ENCODE measurements around the gene BTBD3. TPM values are rescaled to one million over a fixed set of nuclear protein-coding genes. Genes with fewer than 3 reads are reported as not detected.
A peak's percentile ranks its signal among the peaks of the same experiment; 100 is the strongest.

The BTBD3 gene
- total and polyA plus RNA-seq, 2 donors from 2014 or later: 11.6 to 37.7 TPM

DNA sequence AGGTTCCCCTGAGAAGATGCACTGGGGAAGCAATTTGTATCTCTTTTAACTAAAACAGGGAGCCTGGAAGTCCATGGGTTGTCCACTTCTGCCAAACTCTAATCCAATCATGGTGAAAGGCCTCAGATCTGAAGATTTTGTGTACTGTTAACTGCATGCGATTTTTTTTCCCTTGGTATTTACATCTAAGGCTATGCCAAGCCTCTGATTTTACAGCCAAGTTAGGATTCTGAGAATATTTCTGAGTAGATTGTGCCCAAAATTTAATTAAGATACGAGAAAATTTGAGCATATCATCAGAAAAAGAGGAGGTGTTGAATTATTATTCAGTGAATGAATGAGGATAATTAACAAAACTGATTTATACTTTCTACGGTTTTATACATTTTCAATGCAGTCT lies 34.0 kb downstream of the BTBD3 start:
- Histone ChIP-seq H3K4me1 (ENCODE audit: control insufficient read depth in 2 of 3, insufficient read depth in 2 of 3, low read depth in 1 of 3, low read length in 3 of 3) (no peaks in the 10 kb centered on the region), H3K9ac (ENCODE audit: low read length in 3 of 3) (no peak overlapping the region), H3K27ac (ENCODE audit: low read depth in 2 of 2, low read length in 2 of 2) (no peak overlapping the region), H3K9me3 (ENCODE audit: control insufficient read depth in 2 of 3, insufficient read depth in 1 of 3, low read length in 3 of 3) (no peaks in the 10 kb centered on the region), H3K4me3 (ENCODE audit: low read length in 3 of 3) (no peak overlapping the region), H3K27me3 (ENCODE audit: control insufficient read depth, insufficient read depth, low read length) (no peaks in the 10 kb centered on the region), H3K36me3 (ENCODE audit: control insufficient read depth in 2 of 3, insufficient read depth in 3 of 3, low read length in 3 of 3) (no peaks in the 10 kb centered on the region)
- FAIRE-seq: no peak
- intact Hi-C loops (cut with DNase I): no loop called here
- TF ChIP-seq CTCF (IDR thresholded peaks at IDR 0.05; ENCODE audit: borderline replicate concordance, extremely low read depth, insufficient read depth): no peak
- no peak for DNase-seq

DNA sequence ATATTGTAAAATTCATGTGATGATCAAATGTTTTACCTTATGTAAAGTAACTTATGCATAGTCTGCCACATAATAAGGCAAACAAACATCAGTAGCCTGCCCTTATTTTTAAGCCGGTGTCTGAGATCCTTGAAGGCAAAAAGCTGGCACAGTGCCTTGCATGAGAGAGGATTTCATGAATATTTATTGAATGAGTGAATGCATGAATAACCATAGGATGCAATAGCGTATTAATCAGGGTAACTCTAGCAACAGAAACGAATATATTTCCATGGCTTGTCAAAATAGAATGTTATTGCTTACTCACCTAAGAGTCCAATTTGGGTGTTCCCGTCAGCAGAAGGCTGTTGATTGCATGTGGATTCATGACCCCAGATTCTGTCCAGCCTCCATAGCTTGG lies 34.9 kb downstream of the BTBD3 start:
- Histone ChIP-seq H3K4me1 (ENCODE audit: control insufficient read depth in 2 of 3, insufficient read depth in 2 of 3, low read depth in 1 of 3, low read length in 3 of 3) (no peaks in the 10 kb centered on the region), H3K9me3 (ENCODE audit: control insufficient read depth in 2 of 3, insufficient read depth in 1 of 3, low read length in 3 of 3) (no peaks in the 10 kb centered on the region), H3K4me3 (ENCODE audit: low read length in 3 of 3) (no peak overlapping the region), H3K27me3 (ENCODE audit: control insufficient read depth, insufficient read depth, low read length) (no peaks in the 10 kb centered on the region), H3K27ac (ENCODE audit: low read depth in 2 of 2, low read length in 2 of 2) (no peak overlapping the region), H3K36me3 (ENCODE audit: control insufficient read depth in 2 of 3, insufficient read depth in 3 of 3, low read length in 3 of 3) (no peaks in the 10 kb centered on the region), H3K9ac (ENCODE audit: low read length in 3 of 3) (no peak overlapping the region)
- DNase-seq: peak in 2 of 5 donors; percentile 34 to 57
- intact Hi-C loops (cut with DNase I): no loop called here
- no peak for FAIRE-seq
- no peak for TF ChIP-seq CTCF (IDR thresholded peaks at IDR 0.05; ENCODE audit: borderline replicate concordance, extremely low read depth, insufficient read depth)

GRCh38 chr20:11957911-11958310 lies 40.2 kb downstream of the BTBD3 start:
- Histone ChIP-seq H3K27ac (ENCODE audit: low read depth in 2 of 2, low read length in 2 of 2) (no peak overlapping the region), H3K27me3 (ENCODE audit: control insufficient read depth, insufficient read depth, low read length) (no peaks in the 10 kb centered on the region), H3K4me3 (ENCODE audit: low read length in 3 of 3) (no peak overlapping the region), H3K9me3 (ENCODE audit: control insufficient read depth in 2 of 3, insufficient read depth in 1 of 3, low read length in 3 of 3) (no peaks in the 10 kb centered on the region), H3K4me1 (ENCODE audit: control insufficient read depth in 2 of 3, insufficient read depth in 2 of 3, low read depth in 1 of 3, low read length in 3 of 3) (no peaks in the 10 kb centered on the region), H3K36me3 (ENCODE audit: control insufficient read depth in 2 of 3, insufficient read depth in 3 of 3, low read length in 3 of 3) (no peaks in the 10 kb centered on the region), H3K9ac (ENCODE audit: low read length in 3 of 3) (no peak overlapping the region)
- TF ChIP-seq CTCF (IDR thresholded peaks at IDR 0.05; ENCODE audit: borderline replicate concordance, extremely low read depth, insufficient read depth): no peak
- intact Hi-C loops (cut with DNase I): no loop called here
- FAIRE-seq (no peak), DNase-seq (no peak)

GRCh38 chr20:11958855-11959254 lies 41.2 kb downstream of the BTBD3 start:
- Histone ChIP-seq H3K36me3 (ENCODE audit: control insufficient read depth in 2 of 3, insufficient read depth in 3 of 3, low read length in 3 of 3) (no peaks in the 10 kb centered on the region), H3K4me3 (ENCODE audit: low read length in 3 of 3) (no peak overlapping the region), H3K4me1 (ENCODE audit: control insufficient read depth in 2 of 3, insufficient read depth in 2 of 3, low read depth in 1 of 3, low read length in 3 of 3) (no peaks in the 10 kb centered on the region), H3K9me3 (ENCODE audit: control insufficient read depth in 2 of 3, insufficient read depth in 1 of 3, low read length in 3 of 3) (no peaks in the 10 kb centered on the region), H3K27me3 (ENCODE audit: control insufficient read depth, insufficient read depth, low read length) (no peaks in the 10 kb centered on the region), H3K9ac (ENCODE audit: low read length in 3 of 3) (no peak overlapping the region), H3K27ac (ENCODE audit: low read depth in 2 of 2, low read length in 2 of 2) (no peak overlapping the region)
- intact Hi-C loops (cut with DNase I): no loop called here
- DNase-seq (peak in 1 of 5 donors; percentile 14), FAIRE-seq (no peak)
- TF ChIP-seq CTCF (IDR thresholded peaks at IDR 0.05; ENCODE audit: borderline replicate concordance, extremely low read depth, insufficient read depth): no peak

Measured in kidney (tissue), 14 donors.